ENCODE data around the gene ID3. TPM values are rescaled to one million over a fixed set of nuclear protein-coding genes. Genes with fewer than 3 reads are reported as not detected.

ID3 gene
- total RNA-seq, 1 experiment from 2014 or later: 10.4 TPM

DNA sequence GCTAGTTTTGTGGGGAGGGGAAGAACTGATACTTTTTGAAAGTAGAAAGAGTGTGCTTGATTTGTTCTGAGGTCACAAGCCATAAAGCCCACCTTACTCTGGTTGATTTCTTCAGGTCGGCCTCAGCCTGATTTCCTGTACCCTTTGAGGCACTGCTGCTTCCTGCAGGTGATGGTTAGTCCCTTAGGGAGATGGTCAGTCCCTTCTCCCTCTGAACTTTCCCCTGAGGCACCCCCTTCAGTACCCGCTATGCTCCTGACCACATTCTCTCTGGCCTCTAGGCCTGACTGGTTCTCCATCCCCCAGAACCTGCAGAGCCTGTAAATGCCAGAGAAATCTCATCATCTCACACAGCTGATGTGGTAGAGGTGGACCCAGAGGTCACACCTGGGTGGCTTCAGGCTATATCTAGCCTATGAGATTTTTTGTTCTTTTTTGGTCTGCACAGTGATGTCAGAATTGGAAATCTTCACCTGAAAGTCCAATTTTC, 15.0 kb upstream of the ID3 start:
- Histone ChIP-seq H3F3A (ENCODE audit: insufficient read depth, low read depth) (peaks cover 29% of the 10 kb centered on the region), H3K79me2 (ENCODE audit: low read depth) (no peaks in the 10 kb centered on the region), H3K4me1 (replicated peaks; ENCODE audit: insufficient read depth) (peaks cover 55% of the 10 kb centered on the region), H3K36me3 (ENCODE audit: low read depth) (no peaks in the 10 kb centered on the region), H4K20me1 (ENCODE audit: insufficient read depth) (no peaks in the 10 kb centered on the region), H3K27me3 (ENCODE audit: insufficient read depth, low read depth) (no peaks in the 10 kb centered on the region), H3K9me2 (ENCODE audit: insufficient read depth) (no peaks in the 10 kb centered on the region), H3K9me3 (ENCODE audit: insufficient read depth, low read depth) (no peaks in the 10 kb centered on the region), H2AFZ (no peak overlapping the region), H3K27ac (peak overlapping the region; percentile 34; the same call in 1 of the 2 replicates), H3K4me3 (no peak overlapping the region), H3K4me2 (peak overlapping the region; percentile 30)
- BruUV-seq (replicated peaks): no TSS peak
- POLR2A ChIA-PET (ENCODE audit: unreplicated experiment): interaction anchor here (0.6 to 1.0 kb wide), 2 partner anchors 19 to 451 kb away, joined by 4 to 7 read pairs; no protein-coding TSS in a partner anchor
- peak; percentile 63 to 87 for DNase-seq
- CTCF ChIA-PET: no interaction called here
- TF ChIP-seq, protein P1, sequence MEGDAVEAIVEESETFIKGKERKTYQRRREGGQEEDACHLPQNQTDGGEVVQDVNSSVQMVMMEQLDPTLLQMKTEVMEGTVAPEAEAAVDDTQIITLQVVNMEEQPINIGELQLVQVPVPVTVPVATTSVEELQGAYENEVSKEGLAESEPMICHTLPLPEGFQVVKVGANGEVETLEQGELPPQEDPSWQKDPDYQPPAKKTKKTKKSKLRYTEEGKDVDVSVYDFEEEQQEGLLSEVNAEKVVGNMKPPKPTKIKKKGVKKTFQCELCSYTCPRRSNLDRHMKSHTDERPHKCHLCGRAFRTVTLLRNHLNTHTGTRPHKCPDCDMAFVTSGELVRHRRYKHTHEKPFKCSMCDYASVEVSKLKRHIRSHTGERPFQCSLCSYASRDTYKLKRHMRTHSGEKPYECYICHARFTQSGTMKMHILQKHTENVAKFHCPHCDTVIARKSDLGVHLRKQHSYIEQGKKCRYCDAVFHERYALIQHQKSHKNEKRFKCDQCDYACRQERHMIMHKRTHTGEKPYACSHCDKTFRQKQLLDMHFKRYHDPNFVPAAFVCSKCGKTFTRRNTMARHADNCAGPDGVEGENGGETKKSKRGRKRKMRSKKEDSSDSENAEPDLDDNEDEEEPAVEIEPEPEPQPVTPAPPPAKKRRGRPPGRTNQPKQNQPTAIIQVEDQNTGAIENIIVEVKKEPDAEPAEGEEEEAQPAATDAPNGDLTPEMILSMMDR (conservative IDR thresholded peaks at IDR 0.05): no peak
- no peak for TF ChIP-seq EZH2 (IDR thresholded peaks at IDR 0.05; ENCODE audit: low read depth)
- intact Hi-C loops (cut with micrococcal nuclease; ENCODE audit: unreplicated experiment): no loop called here

DNA sequence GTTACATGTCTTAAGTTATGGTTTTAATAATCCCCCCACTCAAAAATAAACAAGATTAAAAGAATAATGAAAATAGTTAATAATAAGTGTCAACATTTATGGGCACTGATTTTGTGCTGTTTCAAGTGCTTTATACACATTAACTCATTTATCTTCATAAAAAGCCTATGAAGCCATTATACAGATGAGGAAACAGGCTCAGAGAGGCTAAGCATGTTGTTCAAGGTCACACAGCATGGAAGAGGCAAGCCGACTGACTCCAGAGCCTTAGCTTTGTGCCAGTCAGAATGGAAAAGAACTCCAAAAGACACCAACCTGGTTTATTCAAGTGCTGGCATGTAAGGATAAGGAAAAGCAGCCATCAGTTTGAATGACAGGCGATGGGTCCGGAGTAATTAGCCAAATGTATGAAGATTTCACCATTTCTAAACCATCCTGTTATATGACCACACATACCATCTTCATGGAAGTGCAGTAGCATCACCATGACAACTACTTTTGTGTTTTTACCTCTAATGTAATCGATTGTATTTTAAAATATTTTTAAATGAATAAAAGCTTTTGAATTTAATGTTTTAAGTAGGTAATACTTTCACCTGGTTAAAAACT, 14.4 kb upstream of the ID3 start:
- no peaks in the 10 kb centered on the region for H3K79me2 ChIP-seq (ENCODE audit: low read depth)
- no TSS peak for BruUV-seq (replicated peaks)
- peaks cover 54% of the 10 kb centered on the region for H3K4me1 ChIP-seq (replicated peaks; ENCODE audit: insufficient read depth)
- H3F3A ChIP-seq (ENCODE audit: insufficient read depth, low read depth): peaks cover 29% of the 10 kb centered on the region
- peak overlapping the region; percentile 34; the same call in 1 of the 2 replicates for H3K27ac ChIP-seq
- intact Hi-C loops (cut with micrococcal nuclease; ENCODE audit: unreplicated experiment): no loop called here
- POLR2A ChIA-PET (ENCODE audit: unreplicated experiment): interaction anchor here (0.6 kb wide), 1 partner anchor 14 kb away, joined by 33 read pairs; no protein-coding TSS in a partner anchor
- H3K4me2 ChIP-seq: peak overlapping the region; percentile 30; the same call in 1 of the 2 replicates
- no peak overlapping the region for H3K4me3 ChIP-seq
- no peaks in the 10 kb centered on the region for H3K9me3 ChIP-seq (ENCODE audit: insufficient read depth, low read depth)
- CTCF ChIA-PET: no interaction called here
- no peaks in the 10 kb centered on the region for H3K27me3 ChIP-seq (ENCODE audit: insufficient read depth, low read depth)
- DNase-seq: no peak
- TF ChIP-seq, protein P1 (conservative IDR thresholded peaks at IDR 0.05): no peak
- no peak for TF ChIP-seq EZH2 (IDR thresholded peaks at IDR 0.05; ENCODE audit: low read depth)
- H2AFZ ChIP-seq: no peak overlapping the region
- H3K36me3 ChIP-seq (ENCODE audit: low read depth): no peaks in the 10 kb centered on the region
- no peaks in the 10 kb centered on the region for H4K20me1 ChIP-seq (ENCODE audit: insufficient read depth)
- H3K9me2 ChIP-seq (ENCODE audit: insufficient read depth): no peaks in the 10 kb centered on the region

DNA sequence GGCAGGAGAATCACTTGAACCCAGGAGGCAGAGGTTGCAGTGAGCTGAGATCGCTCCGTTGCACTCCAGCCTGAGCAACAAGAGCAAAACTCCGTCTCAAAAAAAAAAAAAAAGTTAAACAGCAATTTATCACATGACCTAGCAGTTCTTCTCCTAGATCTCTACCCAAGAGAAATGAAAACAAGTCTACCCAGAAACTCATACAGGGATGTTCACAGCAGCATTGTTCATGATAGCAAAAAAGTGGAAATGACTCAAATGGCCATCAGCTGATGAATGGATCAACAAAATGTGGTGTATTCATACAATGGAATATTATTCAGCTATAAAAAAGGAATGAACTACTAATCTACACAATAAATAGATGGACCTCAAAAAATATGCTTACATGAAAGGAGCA, 12.2 kb upstream of the ID3 start:
- H3K4me3 ChIP-seq: no peak overlapping the region
- H2AFZ ChIP-seq: no peak overlapping the region
- no peaks in the 10 kb centered on the region for H3K9me3 ChIP-seq (ENCODE audit: insufficient read depth, low read depth)
- H3K4me2 ChIP-seq: no peak overlapping the region
- DNase-seq: no peak
- H3K4me1 ChIP-seq (replicated peaks; ENCODE audit: insufficient read depth): peaks cover 32% of the 10 kb centered on the region
- intact Hi-C loops (cut with micrococcal nuclease; ENCODE audit: unreplicated experiment): no loop called here
- no peaks in the 10 kb centered on the region for H3K36me3 ChIP-seq (ENCODE audit: low read depth)
- CTCF ChIA-PET: no interaction called here
- BruUV-seq (replicated peaks): no TSS peak
- POLR2A ChIA-PET (ENCODE audit: unreplicated experiment): no interaction called here
- no peaks in the 10 kb centered on the region for H3K9me2 ChIP-seq (ENCODE audit: insufficient read depth)
- H3F3A ChIP-seq (ENCODE audit: insufficient read depth, low read depth): peaks cover 9% of the 10 kb centered on the region
- no peaks in the 10 kb centered on the region for H3K79me2 ChIP-seq (ENCODE audit: low read depth)
- no peaks in the 10 kb centered on the region for H3K27me3 ChIP-seq (ENCODE audit: insufficient read depth, low read depth)
- no peak overlapping the region for H3K27ac ChIP-seq
- no peak for TF ChIP-seq EZH2 (IDR thresholded peaks at IDR 0.05; ENCODE audit: low read depth)
- TF ChIP-seq, protein P1 (conservative IDR thresholded peaks at IDR 0.05): no peak
- no peaks in the 10 kb centered on the region for H4K20me1 ChIP-seq (ENCODE audit: insufficient read depth)

Data from PC-9 (cell line).